ENCODE results near the gene PTTG1IP.

PTTG1IP gene

DNA sequence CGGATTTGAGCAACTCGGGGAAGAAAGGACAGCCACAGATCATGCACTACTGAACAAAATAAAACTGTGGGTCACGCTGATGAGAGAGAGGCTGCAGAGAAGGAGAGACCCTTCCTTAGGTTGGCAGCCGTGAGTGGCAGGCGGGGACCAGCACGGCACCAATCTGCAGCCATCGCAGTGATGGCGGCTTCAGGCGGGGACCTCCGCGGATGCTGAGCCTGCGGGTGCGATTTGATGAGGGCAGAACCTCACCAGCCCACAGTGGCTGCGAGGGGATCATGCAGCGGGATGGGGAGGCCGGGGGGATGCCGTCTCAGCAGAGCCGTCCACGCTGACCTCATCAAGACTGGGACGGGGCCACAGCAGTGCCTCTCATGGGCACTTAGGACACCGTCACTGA lies 35.4 kb upstream of the PTTG1IP start:
- no peak for DNase-seq

DNA sequence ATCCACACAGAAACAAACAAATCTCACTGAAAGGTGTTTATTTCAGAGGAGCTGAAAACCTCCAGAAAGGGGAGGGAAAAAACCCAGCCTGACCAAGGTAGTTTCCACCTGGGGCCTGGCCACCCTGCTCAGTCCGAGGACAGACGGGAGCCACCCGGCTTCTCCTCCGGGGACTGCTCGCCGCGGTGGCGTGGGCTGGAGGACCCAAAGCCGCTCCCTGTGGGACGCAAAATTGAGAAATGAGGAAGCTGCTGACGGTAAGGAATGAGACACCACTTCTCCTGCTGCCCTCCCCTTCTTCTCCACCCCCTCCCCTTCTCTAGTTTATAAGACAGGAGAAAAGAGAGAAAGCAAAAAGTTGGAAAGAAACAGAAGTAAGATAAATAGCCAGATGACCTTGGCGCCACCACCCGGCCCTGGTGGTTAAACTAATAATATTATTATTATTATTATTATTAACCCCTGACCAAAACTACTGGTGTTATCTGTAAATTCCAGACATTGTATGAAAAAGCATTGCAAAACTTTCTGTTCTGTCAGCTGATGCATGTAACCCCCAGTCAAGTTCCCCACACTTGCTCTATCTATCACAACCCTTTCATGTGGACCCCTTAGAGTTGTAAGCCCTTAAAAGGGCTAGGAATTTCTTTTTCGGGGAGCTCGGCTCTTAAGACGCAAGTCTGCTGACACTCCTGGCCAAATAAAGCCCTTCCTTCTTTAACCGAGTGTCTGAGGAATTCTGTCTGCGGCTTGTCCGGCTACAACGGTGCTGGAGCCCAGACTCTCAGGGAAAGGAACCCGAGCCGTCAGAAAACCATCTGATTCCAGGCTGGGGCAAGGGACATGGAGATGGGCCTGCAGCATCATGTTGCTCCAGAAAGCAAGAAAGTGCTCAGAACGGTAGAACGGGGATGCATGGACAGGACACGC lies 34.7 kb upstream of the PTTG1IP start:
- no peak for DNase-seq

DNA sequence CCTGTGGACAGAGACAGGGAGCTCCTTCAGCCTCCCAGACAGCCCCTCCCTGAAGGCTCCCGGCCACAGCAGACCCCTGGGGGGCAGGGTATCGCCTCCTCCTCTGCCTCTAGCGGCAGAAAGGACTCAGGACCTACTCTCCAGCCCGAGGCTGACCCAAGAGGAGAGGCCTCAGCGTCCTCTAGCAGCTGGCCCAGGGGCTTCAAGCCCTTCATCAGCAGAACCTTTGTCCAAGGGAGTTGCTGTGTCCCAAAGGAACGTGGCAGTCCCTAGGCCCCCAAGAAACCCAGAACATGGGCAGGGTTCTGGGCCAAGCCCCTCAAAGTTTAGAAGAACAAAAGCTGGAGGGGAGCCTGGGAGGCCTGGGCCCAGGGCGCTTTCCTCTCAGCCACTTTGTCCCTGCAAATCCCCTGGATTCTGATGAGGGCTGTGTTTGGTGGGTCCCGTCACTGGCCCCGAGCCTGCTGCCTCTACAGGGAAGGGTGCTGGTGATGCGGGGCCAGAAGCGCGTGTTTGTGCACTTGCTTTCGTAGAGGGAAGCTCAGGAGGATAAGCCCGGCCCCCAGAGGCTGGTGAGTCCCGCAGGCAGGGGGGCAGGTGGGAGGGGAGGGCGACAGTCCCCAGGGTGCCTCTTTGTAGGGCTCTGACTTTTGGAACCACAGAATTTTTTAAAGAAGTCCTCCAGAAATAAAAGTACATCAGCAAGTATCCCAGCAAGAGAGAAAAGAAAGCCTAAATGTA lies 33.9 kb upstream of the PTTG1IP start:
- no peak for DNase-seq

DNA sequence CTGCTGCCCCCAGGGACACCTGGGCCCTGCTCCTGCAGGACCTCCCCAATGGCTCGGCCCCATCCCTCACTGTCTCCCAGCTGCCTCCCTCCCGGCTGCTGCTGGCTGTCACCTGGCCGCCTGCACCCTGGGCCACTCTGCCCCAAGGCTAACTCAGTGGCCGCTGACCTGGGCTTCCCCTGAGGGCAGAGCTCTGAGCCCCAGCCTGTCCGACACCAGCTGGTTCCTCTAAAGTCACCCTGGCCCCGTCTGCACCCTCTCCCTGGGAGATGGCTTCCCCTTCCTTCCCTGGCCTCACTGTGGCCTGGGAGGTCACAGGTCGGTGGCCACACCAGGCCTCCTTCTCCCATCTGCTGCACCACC lies 32.2 kb upstream of the PTTG1IP start:
- DNase-seq: no peak

DNA sequence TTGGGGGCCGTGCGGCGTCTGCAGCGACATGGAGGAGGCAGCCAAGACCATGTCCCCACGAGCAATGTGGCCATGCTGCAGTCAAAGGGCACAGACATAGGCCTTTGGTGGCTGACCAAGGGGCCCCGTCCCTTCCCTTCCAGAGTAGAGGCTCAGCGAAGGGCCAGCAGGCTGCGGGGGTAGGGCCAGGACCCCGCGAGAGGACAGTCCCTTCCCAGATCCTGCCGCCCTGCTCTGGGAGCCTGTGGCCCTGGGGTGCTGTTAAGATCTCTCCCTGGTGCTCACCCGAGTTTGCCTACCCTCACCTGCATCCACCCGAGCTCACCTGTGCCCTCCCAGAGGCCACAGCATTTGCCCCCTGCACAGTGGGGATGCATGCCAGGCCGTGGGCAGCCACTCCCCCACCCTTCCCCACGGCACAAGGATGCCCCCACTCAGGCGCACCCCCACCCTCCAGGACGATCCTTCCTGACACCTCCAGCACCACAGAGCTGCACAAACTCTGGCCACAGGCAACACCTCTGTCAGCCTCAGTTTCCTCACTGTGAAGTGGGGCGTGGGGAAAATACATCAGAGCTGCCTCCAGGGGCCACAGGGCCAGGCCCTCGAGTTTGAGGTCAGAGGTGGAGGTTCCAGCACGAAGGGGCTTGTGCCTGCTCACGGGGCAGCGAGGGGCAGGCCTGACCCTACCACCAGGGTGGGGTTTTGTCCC lies 31.7 kb upstream of the PTTG1IP start:
- no peak for DNase-seq

DNA sequence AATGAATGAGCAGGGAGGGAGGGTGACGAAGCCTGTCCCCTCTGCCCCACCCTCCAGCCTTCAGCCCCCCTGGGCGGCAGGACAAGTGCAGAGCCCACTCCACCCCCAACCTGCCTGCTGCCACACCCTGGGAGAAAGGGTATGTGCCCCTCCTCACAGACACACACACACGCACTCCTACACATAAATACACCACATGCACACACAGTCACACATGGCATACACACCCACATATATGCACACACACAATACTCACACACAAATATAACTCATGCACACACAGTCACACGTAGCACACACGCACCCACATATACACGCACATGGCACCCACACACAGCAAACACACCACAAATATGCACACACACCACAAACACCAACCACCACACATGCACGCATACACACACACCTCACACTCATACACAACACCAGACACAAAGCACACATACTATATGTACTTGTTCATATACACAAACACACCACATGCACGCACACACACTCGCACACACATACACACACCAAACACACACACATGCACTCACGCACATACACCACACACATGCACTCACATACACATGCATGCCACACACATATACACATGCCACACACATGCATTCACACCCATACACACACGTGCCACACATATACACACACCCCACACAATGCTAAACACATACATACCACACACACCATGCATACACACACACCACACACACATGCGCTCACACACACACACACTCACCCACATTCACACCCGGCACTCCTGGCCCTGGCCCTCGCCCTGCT lies 30.8 kb upstream of the PTTG1IP start:
- no peak for DNase-seq

DNA sequence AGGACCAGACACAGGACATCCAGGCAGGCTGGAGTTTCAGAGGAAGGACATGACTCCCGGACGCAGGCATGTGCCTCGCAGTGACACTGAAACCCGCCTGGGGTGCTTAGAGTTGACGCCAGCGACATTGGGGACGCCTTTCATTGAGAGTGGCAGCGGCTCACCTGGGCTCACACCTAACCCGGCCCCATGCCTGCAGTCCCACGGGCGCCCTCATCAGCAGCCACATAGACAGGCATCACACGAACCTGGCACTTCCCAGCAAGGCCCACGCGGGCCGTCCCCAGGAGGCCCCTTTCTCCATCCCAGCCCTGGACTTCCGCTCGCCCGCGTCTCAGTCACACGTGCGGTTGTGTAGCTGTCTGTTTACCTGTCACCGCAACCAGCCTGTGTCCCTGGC lies 30.2 kb upstream of the PTTG1IP start:
- DNase-seq: no peak

DNA sequence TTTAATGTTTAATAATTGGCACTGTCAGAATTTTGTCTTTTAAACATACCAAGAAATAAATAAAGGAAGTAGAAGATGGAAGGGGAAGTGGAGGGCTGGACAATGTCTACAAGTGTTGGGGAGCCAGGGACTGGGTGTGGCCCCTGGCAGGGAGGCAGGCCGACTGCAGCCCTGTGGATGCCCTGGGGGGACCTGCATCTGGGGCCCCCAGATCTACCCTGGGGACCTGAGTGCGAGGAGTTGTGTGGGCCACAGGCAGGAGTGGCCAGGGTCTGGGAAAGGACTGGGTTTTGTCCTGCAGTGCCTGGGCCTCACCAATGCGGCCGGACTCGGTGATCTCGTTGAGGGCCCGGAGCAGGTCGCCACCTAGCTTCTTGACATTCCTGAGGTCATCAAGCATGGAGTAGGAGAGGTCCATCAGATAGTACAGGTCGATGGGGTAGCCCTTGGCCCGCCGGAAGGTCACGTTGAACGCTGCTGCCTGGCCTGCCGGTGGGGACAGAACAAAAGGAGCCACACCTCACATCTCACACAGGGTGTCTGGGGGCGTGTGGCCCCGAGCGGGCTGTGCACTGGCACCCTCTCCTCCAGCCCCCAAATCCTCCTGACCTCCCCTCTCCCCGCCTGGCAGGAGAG lies 29.7 kb upstream of the PTTG1IP start:
- DNase-seq: no peak

DNA sequence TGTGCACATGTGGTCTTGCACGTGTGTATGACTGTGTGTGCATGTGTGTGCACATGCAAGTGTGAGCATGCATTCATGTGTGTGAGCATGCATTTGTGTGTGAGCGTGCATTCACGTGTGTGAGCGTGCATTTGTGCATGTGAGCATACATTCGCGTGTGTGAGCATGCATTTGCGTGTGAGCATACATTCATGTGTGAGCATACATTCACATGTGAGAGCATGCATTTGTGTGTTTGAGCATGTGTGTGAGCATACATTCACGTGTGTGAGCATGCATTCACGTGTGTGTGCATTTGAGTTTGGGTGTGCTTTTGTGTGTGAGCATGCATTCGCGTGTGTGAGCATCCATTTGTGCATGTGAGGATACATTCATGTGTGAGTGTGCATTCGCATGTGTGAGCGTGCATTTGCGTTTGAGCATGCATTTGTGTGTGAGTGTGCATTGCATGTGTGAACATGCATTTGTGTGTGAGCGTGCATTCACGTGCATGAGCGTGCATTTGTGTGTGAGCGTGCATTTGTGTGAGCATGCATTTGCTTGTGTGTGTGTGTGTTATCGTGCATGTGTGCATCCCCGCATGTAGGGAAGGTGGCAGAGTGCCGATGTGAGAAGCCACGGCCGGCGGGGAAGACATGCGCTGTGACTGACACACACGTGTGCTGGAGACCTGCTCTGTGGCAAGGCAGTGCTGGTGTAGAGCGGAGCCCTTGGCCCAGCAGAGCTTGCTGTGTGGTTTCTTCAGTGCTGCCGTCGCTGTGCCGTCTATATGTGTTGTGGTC lies 29.0 kb upstream of the PTTG1IP start:
- DNase-seq: no peak

DNA sequence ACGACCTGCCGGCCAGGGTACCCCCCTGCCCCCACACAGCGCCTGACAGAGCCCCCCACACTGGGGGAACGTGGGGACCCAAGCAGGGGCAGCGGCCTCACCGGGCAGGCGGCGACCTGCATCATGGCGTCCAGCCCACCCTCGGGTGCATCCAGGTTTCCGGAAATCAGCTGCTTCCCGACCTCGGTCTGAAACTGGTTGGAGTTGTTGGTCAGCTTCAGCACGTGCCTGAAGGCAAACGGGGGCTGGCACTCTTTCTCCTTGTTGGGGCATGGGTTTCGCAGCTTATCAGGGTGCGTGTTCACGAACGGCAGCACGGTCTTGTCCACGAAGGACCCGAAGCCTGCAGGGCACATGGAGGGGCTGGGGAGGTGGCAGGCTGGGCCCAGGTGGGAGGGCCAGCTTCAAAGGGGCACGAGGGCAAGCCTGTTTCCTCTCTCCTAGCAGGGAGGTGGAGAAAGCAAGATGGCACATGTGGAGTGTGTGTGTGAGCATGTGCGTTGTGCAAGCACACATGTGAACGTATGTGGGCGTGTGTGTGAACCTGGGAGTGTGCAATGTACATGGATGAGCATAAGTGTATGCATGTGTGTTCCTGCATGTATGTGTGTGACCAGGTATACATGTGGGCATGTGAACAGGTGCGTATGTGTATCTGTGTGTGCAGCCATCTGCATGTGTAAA lies 28.0 kb upstream of the PTTG1IP start:
- DNase-seq: no peak

DNA sequence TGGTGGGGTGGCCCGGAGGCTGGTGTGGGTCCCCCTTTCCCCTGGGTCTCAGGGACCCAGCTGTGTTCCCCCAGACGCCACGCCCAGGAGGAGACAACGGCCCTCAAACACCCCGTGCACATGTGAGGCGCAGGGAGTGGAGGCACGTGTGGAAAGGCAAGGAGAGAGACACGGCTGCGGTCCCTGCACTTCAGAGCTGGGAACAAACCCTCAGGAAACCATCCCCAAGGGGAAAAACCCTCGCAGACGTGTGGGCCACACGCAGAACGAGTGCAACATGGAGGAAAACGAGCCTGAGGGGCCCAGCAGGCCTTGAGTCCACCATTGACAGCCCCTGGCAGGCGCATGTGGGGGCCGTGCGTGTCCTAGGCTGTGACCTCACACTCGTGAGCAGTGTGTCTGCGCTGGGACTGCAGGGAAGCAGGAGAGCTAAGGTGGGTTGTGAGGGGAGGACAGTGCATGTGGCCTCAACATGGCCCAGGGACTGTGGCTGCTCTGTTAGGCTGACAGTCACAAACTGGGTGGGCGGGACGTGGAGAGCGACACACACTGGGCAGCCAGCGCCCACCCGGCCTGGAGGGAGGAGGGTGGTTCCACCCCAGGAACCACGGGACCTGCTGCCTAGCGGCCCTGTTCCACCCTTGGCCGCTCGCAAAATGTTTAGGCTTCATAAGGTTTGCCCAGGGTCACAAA lies 27.2 kb upstream of the PTTG1IP start:
- DNase-seq: no peak

DNA sequence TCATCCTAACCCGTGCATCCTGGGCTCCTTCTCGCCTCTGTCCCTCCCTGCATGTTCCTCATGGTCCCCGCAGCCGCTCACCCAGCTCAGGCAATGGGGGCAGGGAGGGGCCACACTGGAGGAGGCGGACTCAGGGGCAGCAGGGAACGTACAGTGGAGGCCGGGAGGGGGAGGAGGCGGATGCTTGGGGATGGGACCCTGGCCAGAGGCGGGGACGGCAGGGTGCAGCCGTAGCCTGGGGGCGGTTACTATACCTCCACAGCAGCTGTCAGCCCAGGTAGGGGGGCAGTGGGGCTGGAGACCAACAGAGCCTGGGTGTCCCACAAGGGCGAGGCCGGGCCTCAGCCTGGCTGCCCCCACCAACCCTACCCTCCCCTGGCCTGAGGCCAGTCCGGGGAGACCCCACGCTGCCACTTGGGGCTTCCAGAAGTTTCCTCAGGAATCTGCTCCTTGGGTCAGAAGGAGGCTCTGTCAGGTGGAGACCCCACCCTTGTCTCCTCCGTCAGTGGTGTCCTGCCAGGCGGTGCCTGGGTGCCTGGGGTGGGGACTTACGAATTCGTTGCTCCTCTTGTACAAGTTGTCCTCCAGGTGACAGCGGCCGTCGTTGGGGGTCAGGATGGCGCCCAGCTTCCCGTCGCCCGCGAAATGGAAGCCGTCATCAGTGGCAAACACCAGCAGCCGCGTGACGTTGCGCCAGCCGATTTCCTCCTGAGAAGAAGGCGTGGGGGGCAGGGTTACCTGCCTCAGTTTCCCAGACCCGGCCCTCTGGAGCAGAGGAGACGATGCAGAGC lies 26.5 kb upstream of the PTTG1IP start:
- DNase-seq: no peak

DNA sequence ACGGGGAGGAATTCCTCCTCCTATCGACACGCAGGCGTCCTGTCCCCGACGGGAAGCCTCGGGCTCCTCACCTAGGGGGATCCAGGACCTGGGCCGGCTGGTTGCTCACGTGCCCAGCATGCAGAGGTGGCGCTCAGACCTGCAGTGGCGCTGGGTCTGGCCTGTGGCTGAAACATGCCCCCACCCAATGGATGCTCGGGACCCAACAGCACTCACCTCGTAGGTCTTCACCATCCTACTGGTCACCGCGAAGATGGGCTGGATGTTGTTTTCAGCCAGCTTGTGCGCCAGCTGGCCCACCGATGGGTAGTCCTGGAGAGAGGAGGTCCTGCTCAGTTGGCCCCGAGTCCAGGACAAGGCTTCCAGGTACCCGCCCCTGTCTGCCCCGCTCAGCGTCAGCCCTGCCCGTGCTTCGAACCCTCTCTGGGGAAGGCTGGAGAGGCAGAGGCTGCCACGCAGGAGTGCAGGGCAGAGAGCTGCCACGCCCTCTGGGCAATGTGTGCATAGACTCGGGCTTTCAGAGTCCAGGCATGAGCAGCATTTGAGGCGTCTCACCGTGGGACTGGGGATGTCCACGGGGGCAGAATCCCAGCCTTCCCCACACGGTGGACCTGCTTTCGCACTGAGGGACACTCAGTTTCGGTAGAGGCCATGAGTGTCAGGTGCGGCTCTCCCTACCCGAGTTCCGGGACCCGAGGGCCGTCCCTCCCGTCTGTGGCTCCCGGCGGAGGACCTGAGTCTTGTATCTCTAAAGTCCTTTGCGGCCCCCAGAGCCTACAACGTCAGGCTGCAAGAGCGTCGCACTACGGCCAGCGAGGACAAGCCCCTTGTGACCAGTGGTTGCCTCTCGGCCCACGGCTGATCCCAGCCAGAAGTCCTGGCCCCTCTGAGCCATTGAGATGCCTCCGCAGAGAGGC lies 25.6 kb upstream of the PTTG1IP start:
- no peak for DNase-seq

DNA sequence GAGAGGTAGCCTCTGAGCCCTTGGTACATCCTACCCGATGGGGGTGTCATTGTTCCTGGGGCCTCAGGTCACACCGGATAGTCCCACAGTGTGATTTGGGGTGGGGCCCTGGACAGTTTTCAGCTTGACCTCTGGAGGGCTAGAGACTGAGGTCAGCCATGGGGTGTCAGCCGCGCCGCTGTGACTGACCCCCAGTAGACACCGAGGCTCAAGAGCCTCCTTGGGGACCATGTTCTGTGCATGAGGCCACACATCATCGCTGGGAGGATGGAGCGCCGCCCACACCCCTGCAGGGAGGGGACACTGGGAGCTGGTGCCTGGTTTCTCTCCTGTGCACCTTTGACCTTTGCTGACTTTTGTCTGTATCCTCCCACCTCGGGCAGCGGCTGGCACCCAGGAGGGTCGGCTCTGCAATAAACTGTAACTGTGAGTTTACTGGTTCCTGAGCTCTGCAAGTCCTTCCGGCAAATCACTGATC lies 24.6 kb upstream of the PTTG1IP start:
- no peak for DNase-seq

DNA sequence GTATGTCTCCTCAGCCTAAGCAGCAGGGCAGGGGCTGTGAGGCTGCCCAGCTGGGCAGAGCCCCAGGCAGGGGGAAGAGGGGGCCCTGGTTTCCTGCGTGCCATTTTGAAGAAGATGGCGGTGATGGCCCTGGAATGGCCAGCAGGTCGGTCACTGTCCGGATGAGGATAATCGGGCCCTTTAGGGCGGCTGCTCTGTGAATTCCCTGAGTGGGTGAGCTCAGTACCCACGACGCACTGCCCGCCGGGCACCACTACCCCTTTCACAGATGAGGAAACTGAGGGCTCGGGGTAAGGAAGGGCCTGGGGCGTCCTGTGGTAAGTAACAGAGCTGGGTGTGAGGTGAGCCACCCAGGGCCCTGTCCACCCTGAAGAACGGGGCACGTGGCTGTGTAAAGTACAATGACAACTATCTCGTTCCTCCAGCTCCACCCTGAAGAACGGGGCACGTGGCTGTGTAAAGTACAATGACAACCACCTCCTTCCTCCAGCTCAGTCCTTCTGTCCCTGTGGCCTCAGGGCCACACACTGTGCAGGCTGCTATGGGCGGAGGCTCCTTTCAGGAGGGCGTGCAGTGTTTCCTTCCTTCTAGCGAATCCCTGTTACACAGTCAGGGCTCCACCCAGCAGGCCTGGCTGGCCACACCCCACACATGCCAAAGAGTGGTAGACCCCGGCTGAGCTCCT lies 24.0 kb upstream of the PTTG1IP start:
- DNase-seq: no peak

DNA sequence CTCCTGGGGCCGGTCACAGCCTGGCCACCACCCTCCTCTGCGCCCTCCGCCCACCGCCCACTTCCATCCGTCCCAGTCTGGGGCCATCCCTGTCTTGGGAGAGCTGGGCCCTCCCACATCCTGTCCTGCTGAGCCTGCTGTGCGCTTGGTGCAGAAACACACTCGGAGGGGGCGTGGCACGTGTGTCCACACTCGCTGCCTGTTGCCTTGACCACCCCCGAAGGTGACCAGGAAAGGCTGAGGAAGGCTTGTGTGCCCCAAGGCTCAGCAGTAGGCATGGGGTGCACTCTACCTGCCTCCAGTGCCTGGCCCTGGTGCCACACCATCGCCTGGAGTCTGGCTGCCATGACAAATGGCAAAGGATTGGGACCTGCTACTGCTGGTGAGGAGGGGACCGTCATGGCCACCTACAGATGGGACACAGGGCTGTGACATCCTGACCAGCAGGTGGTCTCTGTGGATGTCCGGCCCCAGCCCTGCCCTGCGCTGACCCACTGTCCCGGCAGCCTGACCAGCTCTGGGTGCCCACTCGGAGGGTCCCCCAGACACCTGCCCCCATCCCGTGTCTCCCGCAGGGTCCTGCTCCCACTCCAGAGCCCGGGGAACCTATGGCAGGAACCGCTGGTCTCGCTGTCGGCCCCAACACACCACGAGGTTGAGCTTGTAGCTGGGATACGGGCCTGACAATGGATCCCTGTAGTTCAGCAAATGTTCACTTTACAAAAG lies 23.2 kb upstream of the PTTG1IP start:
- DNase-seq: no peak

DNA sequence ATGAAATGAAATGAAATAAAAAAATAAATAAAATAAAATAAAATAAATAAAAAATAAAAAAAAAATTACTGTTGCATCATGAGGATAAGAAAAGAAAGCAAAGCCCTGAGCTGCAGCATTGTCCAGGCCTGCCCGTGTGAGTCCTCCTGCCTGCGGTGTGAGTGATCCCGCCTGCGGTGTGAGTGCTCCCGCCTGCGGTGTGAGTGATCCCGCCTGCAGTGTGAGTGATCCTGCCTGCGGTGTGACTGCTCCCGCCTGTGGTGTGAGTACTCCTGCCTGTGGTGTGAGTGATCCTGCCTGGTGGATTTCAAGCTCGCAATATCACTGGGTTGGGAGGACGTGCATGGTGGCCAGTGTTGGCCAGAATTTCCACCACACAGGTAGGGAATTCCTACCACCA lies 22.4 kb upstream of the PTTG1IP start:
- DNase-seq: no peak
